HCT116 (cell line): ENCODE results near the gene HOGA1. TPM values are rescaled to one million over a fixed set of nuclear protein-coding genes. Genes with fewer than 3 reads are reported as not detected.

Experiments
- ATAC-seq: fragments of 200-7000 bp; cut with Tn5 transposase; 2 replicates; pipeline ENCODE4 v1.9.1; 2020; ENCODE audit warnings: mild to moderate bottlenecking, moderate library complexity
- BruUV-seq: library from RNA; stranded (reverse); fragments of 400-500 nt; replicated peaks from 2 replicates; lab custom pipeline; 2021; lab: Mats Ljungman, UMichigan
- CTCF ChIA-PET: fragments of 300-600 bp; sonication (Branson Sonifier 250); formaldehyde crosslinking; loops from one replicate; lab custom pipeline; 2021; ENCODE audit warnings: antibody characterized with exemption; lab: Charles Lee
- POLR2A ChIA-PET: fragments of 300-600, 350-600 bp; sonication (Branson Sonifier 250); formaldehyde crosslinking; loops from one replicate; lab custom pipeline; 2021; ENCODE audit warnings: antibody characterized with exemption; lab: Charles Lee
- RAD21 ChIA-PET, 2 experiments: fragments of 300-600 bp; sonication (Branson Sonifier 250); formaldehyde crosslinking; loops; one replicate each; lab custom pipeline; 2023; ENCODE audit warnings: low total read pairs in 2 of 2; ENCODE audit not compliant: uncharacterized antibody in 2 of 2, unreplicated experiment in 2 of 2, low non-redundant PET in 1 of 2; lab: Charles Lee
- DNase-seq: peaks from one replicate; pipeline ENCODE4 v3.0.0-alpha.2; 2010; ENCODE audit warnings: low read depth, low spot score
- H2AFZ ChIP-seq: fragments of 200-600 bp; shearing (Covaris generic), sonication (generic); 2 replicates; pipeline ENCODE4 v1.6.1; 2017; ENCODE audit warnings: low read depth, mixed run types, mixed read lengths, antibody characterized with exemption, low read length; ENCODE audit not compliant: poor library complexity, severe bottlenecking
- H3K27ac ChIP-seq: 2 replicates; pipeline ENCODE4 v1.5.1; 2012; ENCODE audit warnings: low read depth, low read length
- H3K27me3 ChIP-seq: fragments of 200-600 bp; sonication (generic); 2 replicates; pipeline ENCODE4 v1.6.1; 2016; ENCODE audit warnings: mixed run types, low read length, mixed read lengths; ENCODE audit not compliant: insufficient read depth
- H3K36me3 ChIP-seq, 2 experiments: fragments of 200-500 bp in 1 of 2; fragments of 200-600 bp in 1 of 2; sonication (Bioruptor generic) in 1 of 2; sonication (generic) in 1 of 2; 2 replicates each; pipeline versions ENCODE4 v1.5.1 to v1.6.1; 2014 to 2016; ENCODE audit warnings: low read length in 2 of 2, inconsistent platforms in 1 of 2, mixed read lengths in 1 of 2, mixed run types in 1 of 2; ENCODE audit not compliant: insufficient read depth in 2 of 2, control insufficient read depth in 1 of 2
- H3K4me1 ChIP-seq, 2 experiments: fragments of 200-600 bp in 1 of 2; sonication (generic) in 1 of 2; 2 replicates each; pipeline versions ENCODE4 v1.5.1 to v1.6.1; 2012 to 2017; ENCODE audit warnings: low read length in 2 of 2, inconsistent platforms in 1 of 2, mild to moderate bottlenecking in 1 of 2, mixed read lengths in 1 of 2, mixed run types in 1 of 2, moderate library complexity in 1 of 2; ENCODE audit not compliant: insufficient read depth in 2 of 2, control insufficient read depth in 1 of 2
- H3K4me2 ChIP-seq: fragments of 200-600 bp; sonication (generic); 2 replicates; pipeline ENCODE4 v1.6.1; 2017; ENCODE audit warnings: mixed run types, low read length, mixed read lengths
- H3K4me3 ChIP-seq, 2 experiments: fragments of 200-600 bp in 1 of 2; sonication (generic) in 1 of 2; replicated peaks in 1 of 2; 2 replicates each; pipeline ENCODE4 v1.5.1; 2011 to 2016; ENCODE audit warnings: low read length in 2 of 2, control low read depth in 1 of 2, low read depth in 1 of 2, mild to moderate bottlenecking in 1 of 2, mixed read lengths in 1 of 2, mixed run types in 1 of 2
- H3K79me2 ChIP-seq: fragments of 200-600 bp; sonication (generic); 2 replicates; pipeline ENCODE4 v1.6.1; 2017; ENCODE audit warnings: mild to moderate bottlenecking, mixed run types, low read length, moderate library complexity, mixed read lengths; ENCODE audit not compliant: insufficient read depth
- H3K9ac ChIP-seq: fragments of 200-600 bp; sonication (generic); 2 replicates; pipeline ENCODE4 v1.6.1; 2016; ENCODE audit warnings: low read length, mixed read lengths
- H3K9me2 ChIP-seq: fragments of 200-600 bp; sonication (generic), shearing (Covaris generic); 2 replicates; pipeline ENCODE4 v1.6.1; 2017; ENCODE audit warnings: mixed run types, mild to moderate bottlenecking, moderate library complexity; ENCODE audit not compliant: insufficient read depth
- H3K9me3 ChIP-seq, 2 experiments: fragments of 200-500 bp in 1 of 2; fragments of 200-600 bp in 1 of 2; sonication (Bioruptor generic) in 1 of 2; sonication (generic) in 1 of 2; 2 replicates each; pipeline ENCODE4 v1.6.1; 2014 to 2017; ENCODE audit warnings: low read length in 2 of 2, mixed read lengths in 2 of 2, inconsistent platforms in 1 of 2, low read depth in 1 of 2, mild to moderate bottlenecking in 1 of 2, mixed run types in 1 of 2, moderate library complexity in 1 of 2; ENCODE audit not compliant: control insufficient read depth in 1 of 2, insufficient read depth in 1 of 2
- H4K20me1 ChIP-seq: fragments of 200-600 bp; sonication (generic), shearing (Covaris generic); 2 replicates; pipeline ENCODE4 v1.6.1; 2017; ENCODE audit warnings: mixed run types, mild to moderate bottlenecking, moderate library complexity; ENCODE audit not compliant: insufficient read depth
- ATF3 ChIP-seq: IDR thresholded peaks from 2 replicates; pipeline ENCODE4 v1.6.1; 2012
- CEBPB ChIP-seq: IDR thresholded peaks from 2 replicates; pipeline ENCODE4 v1.6.1; 2012; ENCODE audit warnings: low read depth
- ELF1 ChIP-seq: IDR thresholded peaks from 2 replicates; pipeline ENCODE4 v1.6.1; 2012; ENCODE audit warnings: low read depth, borderline replicate concordance
- EZH2phosphoT487 ChIP-seq: fragments of 200-600 bp; IDR thresholded peaks from 2 replicates; pipeline ENCODE4 v1.6.1; 2018; ENCODE audit warnings: antibody characterized with exemption, borderline replicate concordance
- JUND ChIP-seq: IDR thresholded peaks from 2 replicates; pipeline ENCODE4 v1.6.1; 2012
- POLR2AphosphoS5 ChIP-seq: IDR thresholded peaks from 2 replicates; pipeline ENCODE4 v1.6.1; 2011; ENCODE audit warnings: mild to moderate bottlenecking, low read depth, low read length, moderate library complexity
- RAD21 ChIP-seq: IDR thresholded peaks from 2 replicates; pipeline ENCODE4 v1.6.1; 2012; ENCODE audit warnings: low read depth, mild to moderate bottlenecking
- REST ChIP-seq: IDR thresholded peaks from 2 replicates; pipeline ENCODE4 v1.6.1; 2012; ENCODE audit warnings: low read depth
- SIN3A ChIP-seq: IDR thresholded peaks from 2 replicates; pipeline ENCODE4 v1.6.1; 2012; ENCODE audit warnings: low read depth
- TCF7L2 ChIP-seq: IDR thresholded peaks from 2 replicates; pipeline ENCODE4 v1.7.0; 2011; ENCODE audit warnings: borderline replicate concordance, inconsistent platforms; ENCODE audit not compliant: insufficient read depth, insufficient read length; ENCODE audit errors: extremely low read depth
- ZNF274 ChIP-seq: fragments of 200-500 bp; sonication (Bioruptor generic); IDR thresholded peaks from 2 replicates; pipeline ENCODE4 v1.6.1; 2014; ENCODE audit warnings: mild to moderate bottlenecking, low read depth, low read length, inconsistent platforms
- intact Hi-C: fragments of 100-400 bp; cut with micrococcal nuclease; formaldehyde crosslinking; loops from 2 replicates; pipeline ENCODE4 v1.10.0; 2022
- total RNA-seq: library from RNA; stranded (reverse); gene quantifications from one replicate; pipeline ENCODE4 v1.2.1, GENCODE V29; 2021; ENCODE audit not compliant: unreplicated experiment
- TF ChIP-seq, protein P1 (sequence below), 3 experiments: fragments of 200-600 bp in 1 of 3; sonication (generic) in 1 of 3; IDR thresholded peaks in 2 of 3; conservative IDR thresholded peaks in 1 of 3; 2 replicates each; pipeline ENCODE4 v1.5.1; 2012 to 2017; ENCODE audit warnings: low read depth in 2 of 3, low read length in 2 of 3, antibody characterized with exemption in 1 of 3, borderline replicate concordance in 1 of 3, control low read depth in 1 of 3, mild to moderate bottlenecking in 1 of 3, mixed read lengths in 1 of 3, mixed run types in 1 of 3, moderate library complexity in 1 of 3; ENCODE audit not compliant: insufficient read depth in 1 of 3
- TF ChIP-seq, protein P2 (sequence below): IDR thresholded peaks from 2 replicates; pipeline ENCODE4 v1.6.1; 2012
- TF ChIP-seq, protein P3 (sequence below): IDR thresholded peaks from 2 replicates; pipeline ENCODE4 v1.6.1; 2011; ENCODE audit warnings: mild to moderate bottlenecking, low read length, moderate library complexity; ENCODE audit not compliant: insufficient replicate concordance; ENCODE audit errors: extremely low read depth

The HOGA1 gene
- total RNA-seq, 1 experiment from 2014 or later, result 1.6 TPM

DNA sequence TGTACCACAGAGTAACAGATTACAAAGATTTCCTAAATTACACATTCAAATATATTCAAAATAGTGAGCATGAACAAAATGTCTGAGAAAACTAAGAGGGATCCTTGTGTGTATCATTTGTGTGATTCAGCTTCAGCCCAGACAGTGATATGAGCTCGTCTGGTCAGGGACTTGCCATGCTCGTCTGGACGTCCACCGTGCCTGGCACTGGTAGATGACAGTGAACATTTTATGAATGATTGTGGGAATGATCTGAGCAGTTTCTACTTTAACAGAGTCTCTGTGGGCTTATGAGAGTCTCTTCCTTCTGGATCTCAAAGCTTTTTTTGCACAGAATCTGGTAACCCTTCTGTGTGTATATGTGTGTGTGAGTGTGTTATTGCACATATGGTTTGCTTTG is 45.8 kb upstream of the HOGA1 start:
- ChIA-PET CTCF (interaction anchor here (2.7 kb wide), 1 partner anchor 15 kb away, joined by 12 read pairs; no protein-coding TSS in a partner anchor), RAD21 (no interaction called here), POLR2A (no interaction called here)
- Histone ChIP-seq H3K4me3 (no peak overlapping the region), H3K9me2 (no peaks in the 10 kb centered on the region), H3K4me1 (peaks cover 44 to 64% of the 10 kb centered on the region in 2 experiments), H4K20me1 (no peaks in the 10 kb centered on the region), H2AFZ (no peak overlapping the region), H3K27me3 (no peaks in the 10 kb centered on the region), H3K79me2 (no peaks in the 10 kb centered on the region), H3K9ac (no peak overlapping the region), H3K9me3 (no peaks in the 10 kb centered on the region), H3K27ac (no peak overlapping the region), H3K4me2 (no peak overlapping the region), H3K36me3 (no peaks in the 10 kb centered on the region)
- intact Hi-C loops, result no loop called here
- ATAC-seq (no peak), DNase-seq (no peak)
- BruUV-seq, result no TSS peak
- TF ChIP-seq, protein P1, sequence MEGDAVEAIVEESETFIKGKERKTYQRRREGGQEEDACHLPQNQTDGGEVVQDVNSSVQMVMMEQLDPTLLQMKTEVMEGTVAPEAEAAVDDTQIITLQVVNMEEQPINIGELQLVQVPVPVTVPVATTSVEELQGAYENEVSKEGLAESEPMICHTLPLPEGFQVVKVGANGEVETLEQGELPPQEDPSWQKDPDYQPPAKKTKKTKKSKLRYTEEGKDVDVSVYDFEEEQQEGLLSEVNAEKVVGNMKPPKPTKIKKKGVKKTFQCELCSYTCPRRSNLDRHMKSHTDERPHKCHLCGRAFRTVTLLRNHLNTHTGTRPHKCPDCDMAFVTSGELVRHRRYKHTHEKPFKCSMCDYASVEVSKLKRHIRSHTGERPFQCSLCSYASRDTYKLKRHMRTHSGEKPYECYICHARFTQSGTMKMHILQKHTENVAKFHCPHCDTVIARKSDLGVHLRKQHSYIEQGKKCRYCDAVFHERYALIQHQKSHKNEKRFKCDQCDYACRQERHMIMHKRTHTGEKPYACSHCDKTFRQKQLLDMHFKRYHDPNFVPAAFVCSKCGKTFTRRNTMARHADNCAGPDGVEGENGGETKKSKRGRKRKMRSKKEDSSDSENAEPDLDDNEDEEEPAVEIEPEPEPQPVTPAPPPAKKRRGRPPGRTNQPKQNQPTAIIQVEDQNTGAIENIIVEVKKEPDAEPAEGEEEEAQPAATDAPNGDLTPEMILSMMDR (IDR thresholded peaks at IDR 0.05 in 2 of 3, conservative IDR thresholded peaks at IDR 0.05 in 1 of 3; ENCODE audit: borderline replicate concordance in 1 of 3, insufficient read depth in 1 of 3, low read depth in 2 of 3, low read length in 2 of 3), result no peak
- TF ChIP-seq SIN3A, result no peak
- TF ChIP-seq JUND, result no peak
- TF ChIP-seq ATF3, result no peak
- TF ChIP-seq ZNF274, result no peak
- no peak for TF ChIP-seq ELF1
- TF ChIP-seq TCF7L2, result no peak
- no peak for TF ChIP-seq POLR2AphosphoS5
- TF ChIP-seq, protein P2, sequence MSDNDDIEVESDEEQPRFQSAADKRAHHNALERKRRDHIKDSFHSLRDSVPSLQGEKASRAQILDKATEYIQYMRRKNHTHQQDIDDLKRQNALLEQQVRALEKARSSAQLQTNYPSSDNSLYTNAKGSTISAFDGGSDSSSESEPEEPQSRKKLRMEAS, result no peak
- no peak for TF ChIP-seq CEBPB
- TF ChIP-seq RAD21, result no peak
- TF ChIP-seq REST, result no peak
- TF ChIP-seq EZH2phosphoT487, result no peak
- TF ChIP-seq, protein P3, sequence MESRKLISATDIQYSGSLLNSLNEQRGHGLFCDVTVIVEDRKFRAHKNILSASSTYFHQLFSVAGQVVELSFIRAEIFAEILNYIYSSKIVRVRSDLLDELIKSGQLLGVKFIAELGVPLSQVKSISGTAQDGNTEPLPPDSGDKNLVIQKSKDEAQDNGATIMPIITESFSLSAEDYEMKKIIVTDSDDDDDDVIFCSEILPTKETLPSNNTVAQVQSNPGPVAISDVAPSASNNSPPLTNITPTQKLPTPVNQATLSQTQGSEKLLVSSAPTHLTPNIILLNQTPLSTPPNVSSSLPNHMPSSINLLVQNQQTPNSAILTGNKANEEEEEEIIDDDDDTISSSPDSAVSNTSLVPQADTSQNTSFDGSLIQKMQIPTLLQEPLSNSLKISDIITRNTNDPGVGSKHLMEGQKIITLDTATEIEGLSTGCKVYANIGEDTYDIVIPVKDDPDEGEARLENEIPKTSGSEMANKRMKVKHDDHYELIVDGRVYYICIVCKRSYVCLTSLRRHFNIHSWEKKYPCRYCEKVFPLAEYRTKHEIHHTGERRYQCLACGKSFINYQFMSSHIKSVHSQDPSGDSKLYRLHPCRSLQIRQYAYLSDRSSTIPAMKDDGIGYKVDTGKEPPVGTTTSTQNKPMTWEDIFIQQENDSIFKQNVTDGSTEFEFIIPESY, result no peak
